Parathyroid adenoma (tissue), 2 donors: ENCODE results near the gene HSF5.

Source experiments
- H2AFZ ChIP-seq: fragments of 300-600 bp; sonication (generic); one replicate; pipeline ENCODE4 v1.7.0; 2017; ENCODE audit warnings: antibody characterized with exemption, mild to moderate bottlenecking
- H3K27ac ChIP-seq: fragments of 300-600 bp; sonication (generic); one replicate; pipeline ENCODE4 v1.7.0; 2017
- H3K27me3 ChIP-seq: fragments of 300-600 bp; sonication (generic); one replicate; pipeline ENCODE4 v1.7.0; 2017; ENCODE audit warnings: low read length; ENCODE audit not compliant: control insufficient read depth, insufficient read depth
- H3K36me3 ChIP-seq: fragments of 300-600 bp; sonication (generic); one replicate; pipeline ENCODE4 v1.7.0; 2017; ENCODE audit warnings: low read length; ENCODE audit not compliant: control insufficient read depth, insufficient read depth
- H3K4me1 ChIP-seq: fragments of 300-600 bp; sonication (generic); one replicate; pipeline ENCODE4 v1.7.0; 2017; ENCODE audit warnings: control low read depth
- H3K4me2 ChIP-seq: fragments of 300-600 bp; sonication (generic); one replicate; pipeline ENCODE4 v1.7.0; 2017; ENCODE audit warnings: low read length
- H3K4me3 ChIP-seq: fragments of 300-600 bp; sonication (generic); one replicate; pipeline ENCODE4 v1.7.0; 2017; ENCODE audit warnings: low read depth, low read length
- H3K79me2 ChIP-seq: fragments of 300-600 bp; sonication (generic); one replicate; pipeline ENCODE4 v1.7.0; 2017; ENCODE audit warnings: control low read depth
- H3K9ac ChIP-seq: fragments of 300-600 bp; sonication (generic); one replicate; pipeline ENCODE4 v1.7.0; 2017; ENCODE audit warnings: mild to moderate bottlenecking
- H3K9me3 ChIP-seq: fragments of 300-600 bp; sonication (generic); one replicate; pipeline ENCODE4 v1.7.0; 2017; ENCODE audit warnings: low read length; ENCODE audit not compliant: control insufficient read depth
- TF ChIP-seq, protein P1 (sequence below): fragments of 300-600 bp; sonication (generic); IDR thresholded peaks from one replicate; pipeline ENCODE4 v1.7.0; 2017; ENCODE audit warnings: antibody characterized with exemption, mild to moderate bottlenecking
- donor health status: primary hyperparathyroidism.

Gene HSF5

DNA sequence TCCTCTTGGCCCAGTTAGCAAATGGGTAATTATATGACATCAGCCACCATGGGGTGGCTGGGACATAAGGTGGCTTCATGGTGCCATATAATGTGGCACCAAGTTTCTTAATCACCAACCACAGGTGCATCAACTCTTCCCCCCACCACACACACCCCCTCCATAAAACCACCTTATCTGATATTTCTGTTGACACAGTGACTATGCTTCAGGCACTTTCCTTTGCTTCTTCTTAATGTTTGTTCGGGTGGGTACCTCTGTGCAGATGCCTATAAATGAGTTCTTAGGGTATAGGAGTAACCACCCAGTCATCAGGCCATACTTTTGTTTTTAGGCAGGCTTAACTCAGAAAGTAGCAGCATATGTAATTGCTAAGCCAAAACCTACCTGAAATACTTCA, 100.4 kb downstream of the HSF5 start:
- H3K27ac ChIP-seq = peak overlapping the region; percentile 88
- no peaks in the 10 kb centered on the region for H3K27me3 ChIP-seq
- no peaks in the 10 kb centered on the region for H3K9me3 ChIP-seq
- H2AFZ ChIP-seq = no peak overlapping the region
- TF ChIP-seq, protein P1, sequence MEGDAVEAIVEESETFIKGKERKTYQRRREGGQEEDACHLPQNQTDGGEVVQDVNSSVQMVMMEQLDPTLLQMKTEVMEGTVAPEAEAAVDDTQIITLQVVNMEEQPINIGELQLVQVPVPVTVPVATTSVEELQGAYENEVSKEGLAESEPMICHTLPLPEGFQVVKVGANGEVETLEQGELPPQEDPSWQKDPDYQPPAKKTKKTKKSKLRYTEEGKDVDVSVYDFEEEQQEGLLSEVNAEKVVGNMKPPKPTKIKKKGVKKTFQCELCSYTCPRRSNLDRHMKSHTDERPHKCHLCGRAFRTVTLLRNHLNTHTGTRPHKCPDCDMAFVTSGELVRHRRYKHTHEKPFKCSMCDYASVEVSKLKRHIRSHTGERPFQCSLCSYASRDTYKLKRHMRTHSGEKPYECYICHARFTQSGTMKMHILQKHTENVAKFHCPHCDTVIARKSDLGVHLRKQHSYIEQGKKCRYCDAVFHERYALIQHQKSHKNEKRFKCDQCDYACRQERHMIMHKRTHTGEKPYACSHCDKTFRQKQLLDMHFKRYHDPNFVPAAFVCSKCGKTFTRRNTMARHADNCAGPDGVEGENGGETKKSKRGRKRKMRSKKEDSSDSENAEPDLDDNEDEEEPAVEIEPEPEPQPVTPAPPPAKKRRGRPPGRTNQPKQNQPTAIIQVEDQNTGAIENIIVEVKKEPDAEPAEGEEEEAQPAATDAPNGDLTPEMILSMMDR = no peak
- peaks cover 70% of the 10 kb centered on the region for H3K4me1 ChIP-seq
- H3K36me3 ChIP-seq = no peaks in the 10 kb centered on the region
- peak overlapping the region; percentile 10 for H3K4me2 ChIP-seq
- H3K9ac ChIP-seq = no peak overlapping the region
- H3K4me3 ChIP-seq = no peak overlapping the region
- no peaks in the 10 kb centered on the region for H3K79me2 ChIP-seq

DNA sequence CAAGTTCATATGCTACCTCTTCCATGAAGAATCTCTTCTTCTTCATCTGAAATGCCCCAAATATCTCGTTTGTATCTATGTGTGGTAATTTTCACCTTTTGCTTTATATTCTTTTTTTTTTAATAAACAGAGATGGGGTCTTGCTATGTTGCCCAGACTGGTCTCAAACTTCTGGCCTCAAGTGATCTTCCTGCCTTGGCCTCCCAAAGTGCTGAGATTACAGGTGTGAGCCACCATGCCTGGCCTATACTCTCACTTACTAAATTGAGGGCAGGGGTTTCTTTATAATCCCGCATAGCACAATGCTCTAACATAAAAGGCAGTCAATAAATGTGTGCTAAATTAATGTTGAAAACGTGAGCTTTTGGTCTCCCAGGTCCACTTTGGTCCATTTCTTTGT, 101.5 kb downstream of the HSF5 start:
- H3K36me3 ChIP-seq = no peaks in the 10 kb centered on the region
- no peak overlapping the region for H3K4me2 ChIP-seq
- H3K4me3 ChIP-seq = no peak overlapping the region
- H3K9me3 ChIP-seq = no peaks in the 10 kb centered on the region
- no peaks in the 10 kb centered on the region for H3K79me2 ChIP-seq
- no peak overlapping the region for H2AFZ ChIP-seq
- peaks cover 70% of the 10 kb centered on the region for H3K4me1 ChIP-seq
- no peak overlapping the region for H3K9ac ChIP-seq
- TF ChIP-seq, protein P1 = no peak
- peak overlapping the region; percentile 88 for H3K27ac ChIP-seq
- H3K27me3 ChIP-seq = no peaks in the 10 kb centered on the region

DNA sequence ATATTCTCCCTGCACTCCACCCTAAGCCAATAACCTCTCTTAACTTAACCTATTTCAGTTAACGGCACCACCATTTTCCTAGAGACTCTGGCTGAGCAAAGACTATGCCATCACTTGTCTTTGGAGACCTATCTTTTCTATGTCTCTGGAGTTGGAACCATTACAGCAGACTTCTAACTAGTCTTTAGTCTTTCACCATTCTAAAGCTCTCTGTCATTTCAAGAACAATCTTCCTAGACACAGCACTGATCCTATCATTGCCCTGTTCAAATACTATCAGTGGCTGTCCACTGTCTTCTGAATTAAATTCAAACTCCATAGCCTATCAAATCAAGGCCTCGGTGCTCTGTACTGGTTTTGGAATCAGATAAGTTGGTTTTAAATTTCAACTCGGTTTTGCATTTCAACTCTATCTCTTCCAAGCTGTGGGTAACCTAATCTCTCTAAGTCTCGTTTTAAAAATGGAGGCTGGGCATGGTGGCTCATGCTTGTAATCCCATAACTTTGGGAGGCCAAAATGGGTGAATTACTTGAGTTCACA, 102.8 kb downstream of the HSF5 start:
- peak overlapping the region; percentile 88 for H3K27ac ChIP-seq
- TF ChIP-seq, protein P1 = no peak
- H3K4me2 ChIP-seq = peak overlapping the region; percentile 20
- H3K27me3 ChIP-seq = no peaks in the 10 kb centered on the region
- no peak overlapping the region for H3K4me3 ChIP-seq
- no peak overlapping the region for H3K9ac ChIP-seq
- H3K9me3 ChIP-seq = no peaks in the 10 kb centered on the region
- H3K4me1 ChIP-seq = peaks cover 61% of the 10 kb centered on the region
- H2AFZ ChIP-seq = no peak overlapping the region
- H3K36me3 ChIP-seq = no peaks in the 10 kb centered on the region
- no peaks in the 10 kb centered on the region for H3K79me2 ChIP-seq

DNA sequence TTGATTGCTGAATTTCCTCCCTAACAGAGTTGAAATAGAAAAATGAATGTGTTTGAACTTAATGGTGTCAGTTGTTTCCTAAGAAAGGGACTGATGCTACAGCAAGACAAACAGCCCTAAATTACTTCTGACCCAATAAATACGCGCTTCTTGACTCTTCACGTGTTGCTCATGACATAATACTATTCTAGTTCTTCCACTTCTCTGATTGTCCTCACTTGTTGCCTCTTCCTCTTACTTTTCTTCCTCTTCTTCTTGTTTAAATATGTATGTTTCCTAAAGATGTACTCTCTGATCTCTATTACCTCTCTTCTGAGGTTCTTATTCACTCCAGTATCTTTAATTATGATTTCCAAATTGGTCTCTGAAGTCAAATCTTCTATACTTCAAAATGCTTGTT, 103.3 kb downstream of the HSF5 start:
- Histone ChIP-seq H3K27me3 (no peaks in the 10 kb centered on the region), H3K27ac (no peak overlapping the region), H3K4me1 (peaks cover 62% of the 10 kb centered on the region), H3K79me2 (no peaks in the 10 kb centered on the region), H3K36me3 (no peaks in the 10 kb centered on the region), H3K9me3 (no peaks in the 10 kb centered on the region), H3K4me2 (no peak overlapping the region), H2AFZ (peak overlapping the region; percentile 44), H3K4me3 (no peak overlapping the region), H3K9ac (no peak overlapping the region)
- TF ChIP-seq, protein P1 = no peak

DNA sequence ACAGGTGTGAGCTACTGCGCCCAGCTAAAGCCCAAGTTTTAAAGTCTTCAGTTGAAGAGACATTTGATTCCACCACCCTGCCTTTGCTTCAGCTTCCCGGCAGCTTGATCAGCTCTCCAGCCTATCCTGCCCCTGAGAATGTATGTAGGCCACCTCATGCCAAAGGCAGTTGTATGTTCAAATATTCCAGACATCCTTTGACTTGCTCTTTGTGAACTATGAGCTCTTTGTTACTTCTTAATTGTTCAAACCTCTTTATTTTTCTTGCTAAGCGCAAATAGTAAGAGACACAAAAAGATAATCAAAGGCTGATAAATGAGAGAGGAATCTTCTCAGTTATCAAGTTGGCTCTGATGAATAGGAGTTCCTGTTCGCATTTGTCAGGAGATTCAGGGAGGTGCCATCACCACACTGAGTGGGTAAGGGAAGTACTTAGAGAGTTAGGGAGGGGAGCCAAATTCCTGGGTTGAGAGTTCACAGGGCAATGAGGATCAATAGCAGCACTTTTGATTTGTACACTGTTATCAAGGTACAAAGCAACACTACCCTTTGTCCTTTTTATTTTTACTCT, 104.2 kb downstream of the HSF5 start:
- Histone ChIP-seq H3K4me2 (no peak overlapping the region), H2AFZ (no peak overlapping the region), H3K4me1 (peaks cover 64% of the 10 kb centered on the region), H3K9me3 (no peaks in the 10 kb centered on the region), H3K79me2 (no peaks in the 10 kb centered on the region), H3K27ac (no peak overlapping the region), H3K36me3 (no peaks in the 10 kb centered on the region), H3K4me3 (no peak overlapping the region), H3K27me3 (no peaks in the 10 kb centered on the region), H3K9ac (no peak overlapping the region)
- TF ChIP-seq, protein P1 = no peak
